ENCODE data around the gene GREB1.
A peak's percentile ranks its signal among the peaks of the same experiment; 100 is the strongest.

Gene GREB1

DNA sequence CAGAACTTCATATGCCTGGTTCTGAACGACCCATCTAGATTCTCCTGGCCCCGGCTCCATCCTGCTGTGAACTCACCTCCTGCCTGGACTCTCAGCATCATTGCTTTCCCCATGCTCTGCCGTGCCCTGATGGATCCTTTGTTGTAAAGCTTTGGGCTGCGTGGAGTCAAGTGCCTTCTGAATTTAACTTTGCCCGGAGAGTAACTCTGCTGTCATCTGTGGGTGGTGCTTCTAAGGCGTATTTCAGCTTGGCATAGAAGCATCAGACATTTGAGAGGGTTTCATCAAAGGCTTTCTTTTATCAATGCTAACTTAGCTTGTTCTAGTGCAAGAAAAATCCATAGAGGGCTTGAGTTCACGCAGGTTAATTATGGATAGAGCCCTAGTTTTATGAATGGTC, 8.1 kb upstream of the GREB1 start:
- no peak overlapping the region for H3K27ac Mint-ChIP-seq
- H3K4me3 Mint-ChIP-seq, result no peak overlapping the region
- peaks cover 0 to 4% of the 10 kb centered on the region in 2 donors for H3K9me3 Mint-ChIP-seq
- peaks cover 30% of the 10 kb centered on the region for H3K27me3 Mint-ChIP-seq
- H3K4me1 Mint-ChIP-seq, result no peaks in the 10 kb centered on the region
- DNase-seq (no peak), ATAC-seq (no peak)

DNA sequence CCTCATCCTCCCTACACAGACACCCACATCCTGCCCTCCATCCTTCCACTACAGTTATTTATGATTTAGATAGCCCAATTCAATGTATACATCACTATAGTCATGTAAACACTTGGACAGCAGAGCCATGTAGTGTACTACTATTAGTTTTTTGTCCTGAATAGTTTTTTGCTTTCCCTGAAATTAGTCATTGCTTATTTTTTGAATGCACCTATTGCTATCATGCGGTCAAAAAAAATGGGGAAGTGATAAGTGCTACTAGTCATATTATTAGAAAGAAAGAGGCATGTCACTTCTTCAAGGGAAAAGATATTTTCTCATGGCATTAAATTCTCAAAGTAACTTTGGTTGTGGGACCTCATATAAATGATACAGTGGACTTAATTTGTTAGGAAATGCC, 6.8 kb upstream of the GREB1 start:
- H3K27ac Mint-ChIP-seq, result no peak overlapping the region
- no peak for DNase-seq
- no peaks in the 10 kb centered on the region for H3K4me1 Mint-ChIP-seq
- no peak for ATAC-seq
- H3K27me3 Mint-ChIP-seq, result peaks cover 34% of the 10 kb centered on the region
- H3K4me3 Mint-ChIP-seq, result no peak overlapping the region
- no peaks in the 10 kb centered on the region for H3K9me3 Mint-ChIP-seq

DNA sequence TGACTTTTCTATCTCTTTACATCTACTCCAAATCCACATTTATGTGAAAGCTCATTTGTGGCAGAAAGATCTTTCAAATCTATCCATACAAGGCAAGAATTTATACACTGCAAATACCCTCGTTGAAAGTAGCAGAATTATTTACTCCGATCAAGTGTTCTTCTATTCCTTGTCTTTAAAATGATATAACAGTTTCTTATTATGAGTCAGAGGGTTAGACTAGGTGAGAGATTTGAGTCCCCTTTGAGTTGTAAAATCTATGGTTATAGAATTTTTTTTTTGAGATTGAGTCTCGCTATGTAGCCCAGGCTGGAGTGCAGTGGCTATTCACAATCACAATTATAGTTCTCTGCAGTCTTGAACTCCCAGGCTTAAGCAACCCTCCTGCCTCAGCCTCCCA, 5.6 kb upstream of the GREB1 start:
- H3K4me1 Mint-ChIP-seq, result no peaks in the 10 kb centered on the region
- no peak overlapping the region for H3K27ac Mint-ChIP-seq
- DNase-seq (no peak), ATAC-seq (no peak)
- no peak overlapping the region for H3K4me3 Mint-ChIP-seq
- H3K9me3 Mint-ChIP-seq, result no peaks in the 10 kb centered on the region
- H3K27me3 Mint-ChIP-seq, result peaks cover 46% of the 10 kb centered on the region

GRCh38 chr2:11530864-11531465, 2.9 kb upstream of the GREB1 start:
- Mint-ChIP-seq H3K4me3 (no peak overlapping the region), H3K4me1 (no peaks in the 10 kb centered on the region), H3K27ac (no peak overlapping the region), H3K27me3 (peaks cover 63% of the 10 kb centered on the region), H3K9me3 (no peaks in the 10 kb centered on the region)
- no peak for ATAC-seq
- DNase-seq, result no peak

DNA sequence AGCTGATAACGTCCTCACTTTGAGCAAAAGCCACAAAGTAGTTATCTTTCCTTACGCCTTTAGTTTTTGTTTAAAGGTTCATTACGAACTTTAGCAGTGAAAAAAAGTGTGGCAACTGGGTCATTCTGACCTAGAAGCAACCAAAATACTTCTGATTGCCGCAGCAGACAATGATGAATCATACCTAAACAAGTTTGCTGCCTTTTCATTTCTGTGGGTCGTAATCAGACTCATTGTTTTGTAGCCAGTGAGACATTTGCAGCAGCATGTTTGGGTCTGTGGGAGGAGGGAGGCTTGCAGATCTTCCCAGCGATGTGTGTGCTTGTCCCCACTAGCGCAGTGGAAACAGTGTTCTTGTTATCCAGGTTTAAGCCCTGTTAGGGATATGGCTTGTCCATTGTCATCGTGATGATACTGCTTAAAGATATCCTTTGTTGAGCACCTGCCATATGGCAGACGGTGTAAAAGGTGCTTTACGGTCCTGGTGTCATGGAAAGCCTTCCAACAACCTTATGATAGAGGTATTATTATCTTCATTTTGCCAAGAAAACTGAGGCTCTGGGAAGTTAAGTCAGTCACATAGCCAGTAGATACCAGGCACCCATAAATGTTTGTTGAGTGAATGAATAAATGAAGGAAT, 1.3 kb upstream of the GREB1 start:
- DNase-seq, result no peak
- Mint-ChIP-seq H3K9me3 (no peaks in the 10 kb centered on the region), H3K27ac (no peak overlapping the region), H3K27me3 (peaks cover 64% of the 10 kb centered on the region), H3K4me1 (no peaks in the 10 kb centered on the region), H3K4me3 (no peak overlapping the region)
- ATAC-seq, result no peak

DNA sequence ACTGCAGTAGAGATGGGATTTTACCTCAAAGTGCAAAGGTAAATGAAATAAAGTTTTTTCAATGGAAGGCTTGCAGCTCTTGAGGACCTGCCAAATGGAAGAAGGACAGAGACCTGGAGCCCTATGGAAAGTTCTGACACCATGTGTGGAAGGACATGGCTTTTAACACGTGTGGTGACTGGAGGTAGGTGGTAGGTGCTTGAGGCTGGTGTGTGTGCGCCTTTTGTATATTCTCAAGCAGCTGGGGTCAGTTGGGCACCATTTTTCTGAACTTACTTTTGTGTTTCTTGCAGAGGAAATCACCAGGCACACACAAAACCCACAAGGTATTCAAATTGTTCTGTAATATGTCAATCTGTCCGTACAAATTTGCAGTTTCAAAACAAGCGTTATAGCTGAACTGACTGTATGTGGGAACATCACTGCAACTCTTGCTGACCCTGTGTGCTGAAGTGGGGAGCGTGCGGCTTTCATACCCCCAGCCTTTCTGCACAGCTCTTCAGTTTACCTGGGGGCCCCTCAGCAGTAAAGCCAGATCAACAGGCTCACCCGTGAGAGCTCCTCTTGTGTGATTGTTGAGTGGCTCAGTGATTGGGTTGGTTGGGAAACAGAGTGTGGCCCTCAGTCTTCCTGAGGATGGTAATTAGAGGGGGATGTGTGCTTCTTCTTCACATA, 363 bp downstream of the GREB1 start:
- no peak for ATAC-seq
- Mint-ChIP-seq H3K27me3 (peaks cover 56% of the 10 kb centered on the region), H3K4me1 (no peaks in the 10 kb centered on the region), H3K4me3 (no peak overlapping the region), H3K9me3 (no peaks in the 10 kb centered on the region), H3K27ac (no peak overlapping the region)
- DNase-seq, result no peak

GRCh38 chr2:11534746-11535484, 1.1 kb downstream of the GREB1 start:
- H3K4me1 Mint-ChIP-seq, result no peaks in the 10 kb centered on the region
- no peak overlapping the region for H3K27ac Mint-ChIP-seq
- H3K9me3 Mint-ChIP-seq, result no peaks in the 10 kb centered on the region
- DNase-seq (no peak), ATAC-seq (no peak)
- H3K27me3 Mint-ChIP-seq, result peaks cover 59% of the 10 kb centered on the region
- H3K4me3 Mint-ChIP-seq, result no peak overlapping the region

DNA sequence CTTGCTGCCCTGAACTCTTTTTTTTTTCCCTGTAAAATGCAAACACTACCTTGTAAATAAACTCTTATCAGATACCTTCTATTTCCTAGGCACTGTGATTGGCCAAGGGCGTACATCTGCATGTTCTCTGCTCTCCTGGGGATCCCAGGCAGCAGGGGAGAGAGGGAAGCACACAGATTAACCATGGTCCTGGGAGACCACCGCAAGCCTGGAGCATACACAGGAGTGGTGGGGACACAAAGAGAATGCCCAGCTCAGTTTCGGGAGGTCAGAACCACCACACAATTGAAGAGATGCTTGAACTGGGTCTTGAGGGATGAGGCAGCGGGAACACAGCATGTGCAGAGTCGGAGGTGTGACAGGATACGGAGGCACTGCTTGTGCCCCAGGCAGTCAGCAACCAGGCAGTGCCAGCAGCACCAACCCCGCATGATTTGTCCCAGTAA, 2.1 kb downstream of the GREB1 start:
- no peak overlapping the region for H3K27ac Mint-ChIP-seq
- peaks cover 69% of the 10 kb centered on the region for H3K27me3 Mint-ChIP-seq
- DNase-seq (no peak), ATAC-seq (no peak)
- no peak overlapping the region for H3K4me3 Mint-ChIP-seq
- H3K9me3 Mint-ChIP-seq, result no peaks in the 10 kb centered on the region
- H3K4me1 Mint-ChIP-seq, result no peaks in the 10 kb centered on the region

- H3K4me1 Mint-ChIP-seq, result no peaks in the 10 kb centered on the region
- no peak overlapping the region for H3K4me3 Mint-ChIP-seq
- H3K27me3 Mint-ChIP-seq, result peaks cover 73% of the 10 kb centered on the region
- H3K9me3 Mint-ChIP-seq, result no peaks in the 10 kb centered on the region
- H3K27ac Mint-ChIP-seq, result no peak overlapping the region
- no peak for DNase-seq
- ATAC-seq, result no peak
Measured at GRCh38 chr2:11537951-11538350, 4.1 kb downstream of the GREB1 start.

GRCh38 chr2:11539317-11540147, 5.7 kb downstream of the GREB1 start:
- Mint-ChIP-seq H3K27ac (peak overlapping the region in 1 of 2 donors; percentile 50), H3K4me1 (no peaks in the 10 kb centered on the region), H3K27me3 (peaks cover 66% of the 10 kb centered on the region), H3K9me3 (no peaks in the 10 kb centered on the region), H3K4me3 (no peak overlapping the region)
- no peak for DNase-seq
- no peak for ATAC-seq

- ATAC-seq (no peak), DNase-seq (no peak)
- Mint-ChIP-seq H3K9me3 (no peaks in the 10 kb centered on the region), H3K27me3 (peaks cover 61% of the 10 kb centered on the region), H3K4me3 (no peak overlapping the region), H3K4me1 (no peaks in the 10 kb centered on the region), H3K27ac (no peak overlapping the region)
Measured at GRCh38 chr2:11540148-11540995, 6.5 kb downstream of the GREB1 start.

- no peak for DNase-seq
- no peaks in the 10 kb centered on the region for H3K4me1 Mint-ChIP-seq
Measured at GRCh38 chr2:11540996-11541692, 7.3 kb downstream of the GREB1 start.

GRCh38 chr2:11541693-11542274, 7.9 kb downstream of the GREB1 start:
- ATAC-seq, result peak; percentile 12
- Mint-ChIP-seq H3K27ac (no peak overlapping the region), H3K4me3 (no peak overlapping the region), H3K27me3 (peaks cover 48% of the 10 kb centered on the region), H3K4me1 (no peaks in the 10 kb centered on the region), H3K9me3 (no peaks in the 10 kb centered on the region)
- DNase-seq, result no peak

More at GRCh38 chr2:11540996-11541692, 7.3 kb downstream of the GREB1 start:
- Mint-ChIP-seq H3K27ac (no peak overlapping the region), H3K27me3 (peaks cover 54% of the 10 kb centered on the region), H3K4me3 (no peak overlapping the region), H3K9me3 (no peaks in the 10 kb centered on the region)
- ATAC-seq, result peak; percentile 12
